ENCODE measurements around the gene TM9SF4.

Gene TM9SF4

DNA sequence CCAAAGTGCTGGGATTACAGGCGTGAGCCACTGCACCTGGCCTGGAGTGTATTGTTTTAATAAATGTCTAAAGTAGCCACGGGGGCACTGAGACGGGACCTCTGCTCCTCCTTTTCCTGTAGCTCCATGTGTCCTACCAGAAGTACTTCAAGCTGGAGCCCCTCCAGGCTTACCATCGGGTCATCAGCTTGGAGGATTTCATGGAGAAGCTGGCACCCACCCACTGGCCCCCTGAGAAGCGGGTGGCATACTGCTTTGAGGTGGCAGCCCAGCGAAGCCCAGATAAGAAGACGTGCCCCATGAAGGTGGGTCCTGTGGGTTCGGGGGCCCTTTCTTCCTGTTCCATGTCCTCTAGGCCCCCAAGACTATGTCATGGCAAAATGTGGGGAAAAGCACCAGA is 105.6 kb downstream of the TM9SF4 start:
- no peak for DNase-seq

DNA sequence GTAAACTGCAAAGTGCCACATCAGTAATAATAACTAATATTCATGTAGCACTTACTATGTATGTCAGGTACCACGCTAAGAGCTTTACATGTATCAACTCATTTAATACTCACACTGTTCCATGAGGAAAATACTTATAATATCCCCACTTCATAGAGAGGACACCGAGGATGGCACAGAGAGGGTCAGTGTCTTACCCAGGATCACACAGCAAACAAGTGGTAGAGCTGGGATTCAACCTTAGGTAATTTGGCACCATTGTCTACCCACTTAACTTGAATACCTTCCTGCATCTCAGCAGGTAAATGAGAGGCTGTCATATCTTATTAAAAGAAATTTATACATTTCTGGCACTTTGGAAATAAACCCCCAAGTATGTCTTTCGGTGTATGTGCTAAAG is 106.2 kb downstream of the TM9SF4 start:
- DNase-seq: no peak

DNA sequence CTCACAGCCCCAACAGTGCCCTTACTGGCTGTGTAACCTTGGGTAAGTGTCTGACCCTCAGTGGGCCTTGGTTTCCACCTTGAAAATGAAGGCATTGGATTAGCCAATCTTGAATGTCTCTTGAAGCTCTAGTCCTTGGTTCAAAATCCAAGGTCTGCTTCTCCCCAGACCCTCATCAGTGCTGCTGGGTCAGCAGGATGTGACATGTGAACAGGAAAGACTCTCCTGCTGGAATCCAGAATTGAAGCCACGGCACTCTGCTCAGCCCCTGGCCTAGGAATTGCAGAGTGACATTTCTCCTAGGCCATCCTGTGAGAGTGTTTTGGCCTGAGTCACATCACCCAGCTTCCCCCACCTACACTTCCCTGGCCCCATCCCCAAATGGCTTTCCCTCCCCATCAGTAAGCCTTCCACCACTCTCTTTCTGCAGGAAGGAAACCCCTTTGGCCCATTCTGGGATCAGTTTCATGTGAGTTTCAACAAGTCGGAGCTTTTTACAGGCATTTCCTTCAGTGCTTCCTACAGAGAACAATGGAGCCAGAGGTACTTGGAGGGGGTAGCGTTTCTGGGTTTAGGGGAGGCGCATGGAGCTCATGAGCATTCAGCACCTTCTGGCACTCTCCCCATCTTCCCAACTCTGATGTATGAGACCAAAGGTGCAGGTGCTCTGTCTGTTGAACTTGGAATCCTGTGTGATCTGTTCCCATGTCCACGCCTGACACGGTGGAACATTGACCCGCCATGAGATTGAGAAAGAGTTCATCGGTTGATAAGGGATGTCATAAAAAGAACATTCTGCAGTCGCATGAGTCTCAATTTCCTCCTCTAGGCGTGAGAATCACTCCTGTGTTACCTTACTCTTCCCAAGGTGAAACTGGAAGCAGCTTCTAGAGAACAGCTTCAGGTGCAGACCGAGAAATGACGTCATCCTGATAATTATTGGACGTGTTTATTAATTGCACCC is 106.9 kb downstream of the TM9SF4 start:
- DNase-seq: no peak
